Activated CD4-positive, alpha-beta T cell treated with anti-CD3 and anti-CD28 coated beads for 1 hour (primary cell): ENCODE data around the gene PPOX.

Experiments
- DNase-seq: peaks from one replicate; pipeline ENCODE4 v3.0.0-alpha.2; 2020

The PPOX gene

GRCh38 chr1:161153682-161154337, 12.4 kb upstream of the PPOX start, which contains the start of gene UFC1:
UFC1 (plus strand) TSS chr1:161153978; CDS start chr1:161153998, 20 bp downstream.
- DNase-seq: peak; percentile 69

- DNase-seq: no peak
Measured at GRCh38 chr1:161157867-161158266, 8.4 kb upstream of the PPOX start.

- DNase-seq: no peak
Measured at GRCh38 chr1:161158316-161159010, 7.8 kb upstream of the PPOX start.

GRCh38 chr1:161159087-161159912, 6.9 kb upstream of the PPOX start, which contains the start of gene USP21:
USP21 (plus strand) TSS chr1:161159500; CDS start chr1:161160641, 1,141 bp downstream.
- DNase-seq: peak; percentile 86

- no peak for DNase-seq
Measured at GRCh38 chr1:161159913-161160243, 6.3 kb upstream of the PPOX start.

- no peak for DNase-seq
Measured at GRCh38 chr1:161160671-161161145, 5.5 kb upstream of the PPOX start.

GRCh38 chr1:161161652-161162051, 4.6 kb upstream of the PPOX start:
- no peak for DNase-seq

GRCh38 chr1:161162052-161162451, 4.2 kb upstream of the PPOX start:
- no peak for DNase-seq

GRCh38 chr1:161162806-161163205, 3.4 kb upstream of the PPOX start:
- no peak for DNase-seq

- no peak for DNase-seq
Measured at GRCh38 chr1:161163793-161164192, 2.4 kb upstream of the PPOX start.

GRCh38 chr1:161164901-161165610, 1.2 kb upstream of the PPOX start:
- DNase-seq: no peak

- DNase-seq: no peak
Measured at GRCh38 chr1:161166669-161167548, 683 bp downstream of the PPOX start.

- DNase-seq: no peak
Measured at GRCh38 chr1:161168906-161169305, 2.7 kb downstream of the PPOX start.

GRCh38 chr1:161171191-161171590, 5.0 kb downstream of the PPOX start:
- DNase-seq: no peak

GRCh38 chr1:161171696-161172095, 5.5 kb downstream of the PPOX start:
- no peak for DNase-seq

- no peak for DNase-seq
Measured at GRCh38 chr1:161172349-161172748, 6.1 kb downstream of the PPOX start.

- no peak for DNase-seq
Measured at GRCh38 chr1:161172776-161173376, 6.7 kb downstream of the PPOX start.

- DNase-seq: no peak
Measured at GRCh38 chr1:161173711-161174110, 7.5 kb downstream of the PPOX start.

GRCh38 chr1:161174911-161175310, 8.7 kb downstream of the PPOX start:
- DNase-seq: no peak

- no peak for DNase-seq
Measured at GRCh38 chr1:161175771-161176453, 9.7 kb downstream of the PPOX start.
